Dermis microvascular lymphatic vessel endothelial cell (primary cell): ENCODE measurements around the gene NBPF1. TPM values are rescaled to one million over a fixed set of nuclear protein-coding genes. Genes with fewer than 3 reads are reported as not detected.
"Not testable (repeated sequence)": the region's sequence is repeated elsewhere in the genome, so short reads cannot be mapped to it uniquely, and the experiment has no call there.

Experiments
- DNase-seq, 2 donors: peaks; one replicate each; pipeline versions ENCODE4 v3.0.0 to v3.0.0-alpha.2; 2010; ENCODE audit warnings: low read depth in 2 of 2
- total RNA-seq: library from RNA; depleted of rRNA; stranded (reverse); fragments of >200 nt; gene quantifications from 2 replicates; pipeline ENCODE4 v1.2.1, GENCODE V29; 2014

The NBPF1 gene
- total RNA-seq, 1 donor from 2014 or later = 20.4 TPM

DNA sequence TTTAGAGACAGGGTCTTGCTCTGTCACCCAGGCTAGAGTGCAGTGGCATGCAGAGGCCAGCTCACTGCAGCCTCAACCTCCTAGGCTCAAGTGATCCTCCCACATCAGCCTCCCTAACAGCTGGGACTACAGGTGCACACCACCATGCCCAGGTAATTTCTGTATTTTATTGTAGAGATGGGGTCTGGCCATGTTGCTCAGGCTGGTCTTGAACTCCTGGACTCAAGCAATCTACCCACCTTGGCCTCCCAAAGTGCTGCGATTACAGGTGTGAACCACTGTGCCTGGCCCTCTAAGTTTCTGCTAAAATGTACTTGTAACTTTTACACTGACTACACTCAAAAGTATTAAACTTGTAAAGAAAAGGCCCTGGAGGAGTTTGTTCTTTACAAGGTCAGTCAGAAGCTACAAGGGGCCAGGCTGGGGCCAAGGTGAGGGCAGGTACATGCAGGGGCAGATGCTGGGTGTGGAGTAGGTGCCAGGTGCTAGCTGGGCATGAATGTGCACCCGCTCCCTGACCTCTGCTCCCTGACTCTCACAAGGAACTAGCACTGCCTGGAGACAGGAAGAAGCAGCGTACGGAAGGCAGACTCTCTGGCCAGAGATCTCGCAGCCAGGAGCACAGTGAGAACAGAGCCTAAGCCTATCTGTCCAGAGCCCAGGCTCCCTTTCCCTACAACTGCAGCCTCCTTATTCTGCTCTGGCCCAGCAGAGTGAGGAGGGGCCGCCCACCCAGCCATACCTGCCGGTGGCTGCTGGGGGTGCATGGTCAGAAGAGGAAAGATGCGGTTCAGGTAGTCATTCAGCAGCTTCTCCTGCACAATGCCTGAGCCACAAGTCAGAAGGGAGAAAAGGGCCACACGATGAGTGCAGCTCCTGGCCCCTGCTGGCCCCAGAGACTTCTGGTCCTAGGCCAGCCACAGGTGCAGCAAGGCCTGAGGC is 28.9 kb upstream of the NBPF1 start:
- DNase-seq = not testable (repeated sequence)

DNA sequence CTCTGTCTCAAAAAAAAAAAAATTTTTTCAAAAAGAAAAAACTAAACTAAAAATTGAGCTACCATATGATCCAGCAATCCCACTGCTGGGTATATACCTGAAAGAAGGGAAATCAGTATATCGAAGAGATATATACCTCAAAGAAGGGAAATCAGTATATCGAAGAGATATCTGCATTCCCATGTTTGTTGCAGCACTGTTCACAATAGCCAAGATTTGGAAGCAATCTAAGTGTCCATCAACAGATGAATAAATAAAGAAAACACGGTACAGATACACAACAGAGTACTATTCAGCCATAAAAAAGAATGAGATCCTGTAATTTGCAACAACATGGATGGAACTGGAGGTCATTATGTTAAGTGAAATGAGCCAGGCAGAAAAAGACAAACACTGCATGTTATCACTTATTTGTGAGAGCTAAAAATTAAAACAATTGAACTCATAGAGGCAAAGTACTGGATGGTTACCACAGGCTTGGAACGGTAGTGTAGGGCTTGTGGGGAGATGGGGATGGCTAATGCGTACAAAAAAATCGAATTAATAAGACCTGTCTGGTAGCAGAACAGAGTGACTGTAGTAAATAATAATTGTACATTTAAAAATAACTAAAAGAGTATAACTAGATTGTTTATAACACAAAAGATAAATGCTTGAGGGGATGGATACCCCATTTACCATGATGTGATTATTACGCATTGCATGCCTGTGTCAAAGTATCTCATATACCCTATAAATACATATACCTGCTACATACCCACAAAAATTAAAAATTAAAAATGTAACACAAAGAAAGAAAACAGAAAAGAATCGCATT is 28.0 kb upstream of the NBPF1 start:
- not testable (repeated sequence) for DNase-seq

DNA sequence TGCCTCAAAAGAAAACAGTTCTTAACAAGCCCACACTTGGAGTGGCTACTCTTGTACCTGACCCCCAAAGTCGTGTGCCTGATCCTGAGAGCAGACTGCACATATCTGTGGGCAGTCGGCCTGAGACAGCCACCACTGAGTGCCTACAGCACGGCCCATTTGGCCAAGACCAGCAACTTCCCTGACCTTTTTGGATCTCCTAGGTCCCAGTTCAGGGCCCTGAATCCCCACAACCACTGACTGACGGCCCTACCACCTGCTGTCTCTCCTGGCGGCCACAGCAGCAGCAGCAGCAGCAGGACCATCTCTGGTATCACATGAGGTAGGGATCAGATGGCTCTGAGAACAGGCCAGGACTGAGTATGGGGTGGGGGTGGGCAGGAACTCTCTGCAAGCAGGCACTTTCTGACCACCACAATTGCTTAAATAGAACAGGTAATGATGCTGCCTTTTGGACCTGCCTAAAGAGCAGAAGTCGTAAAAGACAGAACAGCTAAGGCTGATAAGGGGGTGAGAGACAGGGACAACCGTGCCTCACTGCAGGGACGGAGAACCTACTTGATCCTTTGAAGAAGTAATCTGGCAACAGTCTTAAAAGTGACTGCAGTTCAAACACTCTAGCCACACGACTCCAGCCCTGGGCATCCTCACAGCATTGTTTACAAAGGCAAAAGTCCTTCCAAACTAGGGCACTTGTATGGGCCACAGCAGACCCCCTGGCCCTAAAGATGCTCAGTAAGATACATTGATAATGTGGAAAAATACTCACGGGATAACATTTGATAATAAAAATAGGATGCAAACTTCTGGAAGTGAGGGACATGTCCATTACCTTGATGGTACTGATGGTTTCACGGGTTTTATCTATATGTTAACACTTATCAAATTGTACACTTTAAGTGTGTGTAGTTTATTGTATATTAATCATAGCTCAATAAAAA is 26.0 kb upstream of the NBPF1 start:
- DNase-seq = not testable (repeated sequence)

DNA sequence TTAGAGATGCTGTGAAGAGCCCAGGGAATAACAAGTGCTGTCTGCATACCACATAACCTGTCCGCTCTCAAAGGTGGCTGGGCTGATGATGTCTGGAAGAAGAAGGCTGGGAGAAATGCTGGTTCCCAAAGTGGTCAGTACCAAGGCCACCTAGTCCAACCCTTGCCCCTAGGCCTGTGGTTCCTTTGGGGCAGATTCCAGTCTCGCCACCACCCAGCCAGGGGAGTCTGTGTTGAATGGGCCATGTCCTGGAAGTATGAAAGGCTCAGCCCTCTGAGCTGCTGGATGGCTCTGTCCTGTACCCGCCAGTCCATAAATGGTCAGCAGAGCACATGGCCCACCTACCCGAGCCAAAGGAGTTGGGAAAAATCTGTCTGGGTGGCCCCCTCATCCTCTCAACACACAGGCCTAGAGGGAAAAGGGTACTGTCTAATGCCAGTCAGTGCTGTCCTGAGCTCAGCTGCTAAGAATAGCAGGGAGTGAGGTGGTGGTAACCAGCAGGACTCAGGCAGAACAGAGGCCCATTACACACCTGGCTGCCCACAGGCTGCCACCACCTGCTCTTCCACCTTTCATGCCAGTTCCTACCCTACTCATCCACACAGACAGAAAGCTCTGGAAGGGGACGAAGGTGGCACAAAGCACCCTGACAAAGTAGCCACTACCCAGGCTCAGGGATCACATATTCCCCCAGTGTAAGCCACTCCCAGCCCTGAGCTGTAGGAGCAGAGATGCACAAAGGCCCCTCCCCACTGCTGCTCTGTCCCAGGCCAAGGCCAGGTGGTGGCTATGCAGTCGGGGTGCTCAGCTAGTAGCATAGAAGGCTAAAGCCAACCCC is 24.8 kb upstream of the NBPF1 start:
- not testable (repeated sequence) for DNase-seq

DNA sequence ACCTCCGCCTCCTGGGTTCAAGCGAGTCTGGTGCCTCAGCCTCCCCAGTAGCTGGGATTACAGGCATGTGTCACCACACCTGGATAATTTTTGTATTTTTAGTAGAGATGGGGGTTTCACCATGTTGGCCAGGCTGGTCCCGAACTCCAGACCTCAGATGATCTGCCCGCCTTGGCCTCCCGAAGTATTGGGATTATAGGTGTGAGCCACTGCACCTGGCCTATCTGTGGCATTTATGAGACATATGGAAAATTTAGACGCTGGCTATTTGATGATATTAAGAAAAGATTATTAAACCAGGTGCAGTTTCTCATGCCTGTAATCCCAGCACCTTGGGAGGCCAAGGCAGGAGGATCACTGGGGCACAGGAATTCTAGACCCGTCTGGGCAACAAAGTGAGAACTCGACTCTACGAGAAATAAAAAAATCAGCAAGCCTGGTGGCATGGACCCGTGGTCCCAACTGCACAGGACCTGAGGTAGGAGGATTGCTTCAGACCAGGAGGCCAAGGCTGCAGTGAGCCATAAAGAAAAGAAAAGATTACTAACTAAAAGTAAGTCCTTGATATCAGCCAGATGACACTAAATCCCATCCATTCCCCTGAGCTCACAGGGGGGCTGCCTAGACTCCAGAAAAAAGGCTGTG is 23.3 kb upstream of the NBPF1 start:
- not testable (repeated sequence) for DNase-seq

DNA sequence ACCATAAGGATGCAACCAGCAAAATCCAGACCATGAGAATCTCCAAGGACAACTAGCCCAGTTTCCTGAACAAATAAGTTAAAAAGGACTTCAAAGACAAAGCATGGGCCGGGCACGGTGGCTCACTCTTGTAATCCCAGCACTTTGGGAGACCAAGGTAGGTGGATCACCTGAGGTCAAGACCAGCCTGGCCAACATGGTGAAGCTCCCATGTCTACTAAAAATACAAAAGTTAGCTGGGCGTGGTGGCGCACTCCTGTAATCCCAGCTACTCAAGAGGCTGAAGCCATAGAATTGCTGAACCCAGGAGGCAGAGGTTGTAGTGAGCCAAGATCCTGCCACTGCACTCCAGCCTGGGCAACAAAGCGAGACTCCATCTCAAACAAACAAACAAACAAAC is 22.6 kb upstream of the NBPF1 start:
- DNase-seq = not testable (repeated sequence)

DNA sequence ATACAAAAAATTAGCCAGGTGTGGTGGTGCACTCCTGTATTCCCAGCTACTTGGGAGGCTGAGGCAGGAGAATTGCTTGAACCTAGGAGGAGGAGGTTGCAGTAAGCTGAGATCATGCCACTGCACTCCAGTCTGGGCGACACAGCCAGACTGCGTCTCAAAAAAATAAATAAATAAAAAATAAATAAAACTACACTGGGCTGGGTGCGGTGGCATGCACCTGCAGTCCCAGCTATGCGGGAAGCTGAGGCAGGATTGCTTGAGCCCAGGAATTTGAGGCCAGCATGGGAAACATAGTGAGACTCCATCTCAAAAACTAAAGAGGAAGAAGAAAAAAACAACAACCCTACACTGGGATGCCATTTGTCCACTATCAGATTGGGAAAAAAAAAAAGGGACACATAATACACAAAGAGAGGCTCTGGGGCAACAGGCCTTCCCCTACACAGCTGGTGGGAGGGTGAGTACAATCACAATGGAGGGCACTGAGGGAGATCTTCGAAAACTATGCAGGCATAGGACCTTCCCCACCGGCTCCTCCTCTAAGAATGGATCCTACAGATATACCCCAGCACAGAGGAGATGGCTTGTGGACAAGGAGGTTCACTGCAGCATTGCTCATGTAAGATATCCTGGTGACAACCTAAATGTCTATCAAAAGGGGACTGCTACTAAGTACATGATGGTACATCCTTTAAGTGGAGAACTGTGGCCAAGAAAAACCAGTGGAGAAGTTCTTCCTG is 20.3 kb upstream of the NBPF1 start:
- DNase-seq = not testable (repeated sequence)

DNA sequence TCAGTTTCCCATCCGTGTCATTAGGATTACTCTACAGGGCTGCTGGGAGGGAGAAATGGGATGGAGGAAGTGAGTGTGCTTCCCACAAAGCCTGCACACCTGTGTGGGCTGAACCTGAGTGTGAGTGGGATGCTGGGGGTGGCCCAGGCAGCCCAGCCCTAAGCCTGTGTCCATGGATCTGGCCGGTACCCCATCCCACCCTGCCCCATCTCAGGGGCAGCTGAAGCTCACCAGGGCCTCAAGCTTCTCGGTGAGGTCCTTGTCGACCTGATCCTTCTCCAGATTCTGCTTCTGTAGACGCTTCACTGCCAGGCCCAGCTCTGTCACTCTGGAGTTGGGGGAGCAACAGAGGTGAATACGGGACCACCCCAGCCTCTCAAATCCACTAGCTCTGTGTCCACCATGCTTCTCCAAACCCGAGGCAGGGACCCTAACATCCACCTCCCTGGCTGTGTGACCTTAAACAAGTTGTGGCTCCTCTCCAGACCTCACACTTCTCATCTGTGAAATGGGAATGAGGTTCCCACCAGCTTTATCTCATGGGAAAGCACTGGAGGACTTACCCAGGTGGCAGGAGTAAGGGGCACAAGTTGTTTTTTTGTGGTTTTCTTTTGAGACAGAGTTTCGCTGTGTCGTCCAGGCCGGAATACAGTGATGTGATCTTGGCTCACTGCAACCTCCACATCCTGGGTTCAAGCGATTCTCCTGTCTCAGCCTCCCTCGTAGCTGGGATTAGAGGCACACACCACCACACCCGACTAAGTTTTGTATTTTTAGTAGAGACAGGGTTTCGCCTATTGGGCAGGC is 18.9 kb upstream of the NBPF1 start:
- not testable (repeated sequence) for DNase-seq

DNA sequence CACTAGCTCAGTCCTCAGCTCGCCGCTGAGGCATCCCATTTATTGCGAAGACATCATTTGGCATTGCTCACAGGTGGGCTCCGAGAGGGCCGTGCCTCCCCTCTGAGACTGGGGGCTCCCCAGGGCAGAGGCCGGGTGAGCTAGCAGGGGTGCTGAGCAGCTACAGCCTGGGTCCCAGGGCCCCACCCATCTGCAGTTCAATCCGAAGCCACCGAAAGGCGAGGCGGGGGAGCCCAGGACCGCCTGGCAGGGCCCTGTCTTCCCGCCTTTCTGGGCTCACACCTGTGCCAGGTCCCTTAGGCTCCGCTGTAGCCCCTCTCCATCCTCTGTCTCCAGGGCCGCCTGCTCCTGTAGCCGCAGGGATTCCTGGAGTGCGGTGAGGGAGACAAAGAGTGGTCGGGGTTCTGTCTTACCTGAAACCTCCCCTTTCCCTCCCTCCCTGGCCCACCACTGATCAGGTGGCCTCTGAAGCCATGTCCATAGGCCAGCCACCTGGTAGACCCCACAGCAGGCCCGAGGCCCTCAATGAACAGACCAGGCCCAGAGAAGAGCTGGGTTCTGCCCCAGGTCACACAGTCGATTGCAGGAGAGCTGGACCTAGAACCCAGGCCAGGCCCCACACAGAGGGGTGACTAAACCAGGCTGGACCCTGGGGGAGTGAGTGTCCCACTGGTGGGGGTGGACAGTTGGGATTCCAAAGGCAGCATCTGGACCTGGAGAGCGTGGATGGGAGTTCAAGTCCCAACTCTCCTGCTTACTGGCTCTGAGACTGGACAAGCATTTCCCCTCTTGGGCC is 18.1 kb upstream of the NBPF1 start:
- DNase-seq = no peak

DNA sequence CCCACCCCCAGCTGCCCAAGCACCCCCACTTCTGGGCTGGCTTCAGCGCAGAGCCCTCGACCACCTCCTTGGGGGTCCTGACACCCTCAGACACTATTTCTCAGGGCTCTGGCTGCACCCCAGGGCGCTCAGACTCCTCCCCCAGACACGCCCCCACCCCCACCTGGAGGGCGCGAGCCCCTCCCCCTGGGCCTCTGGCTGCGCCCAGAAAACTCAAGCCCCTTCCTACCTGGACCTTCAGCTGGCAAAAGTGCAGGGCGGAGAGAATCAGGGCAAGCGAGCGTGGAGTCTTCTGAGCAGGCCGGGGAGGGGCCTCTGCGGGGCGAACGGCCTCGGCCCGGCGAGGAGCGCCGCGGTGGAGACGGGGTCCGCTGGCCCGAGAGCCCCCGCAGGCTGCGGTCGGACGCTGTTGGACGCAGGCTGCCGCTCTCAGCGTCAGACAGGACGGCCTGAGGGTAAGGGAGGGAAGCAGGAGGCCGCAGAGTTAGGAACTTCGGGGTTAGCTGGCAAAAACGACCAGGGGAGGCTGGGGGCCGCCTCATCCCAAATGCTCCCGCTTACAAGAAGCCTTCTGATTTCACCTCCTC is 17.4 kb upstream of the NBPF1 start:
- no peak for DNase-seq

DNA sequence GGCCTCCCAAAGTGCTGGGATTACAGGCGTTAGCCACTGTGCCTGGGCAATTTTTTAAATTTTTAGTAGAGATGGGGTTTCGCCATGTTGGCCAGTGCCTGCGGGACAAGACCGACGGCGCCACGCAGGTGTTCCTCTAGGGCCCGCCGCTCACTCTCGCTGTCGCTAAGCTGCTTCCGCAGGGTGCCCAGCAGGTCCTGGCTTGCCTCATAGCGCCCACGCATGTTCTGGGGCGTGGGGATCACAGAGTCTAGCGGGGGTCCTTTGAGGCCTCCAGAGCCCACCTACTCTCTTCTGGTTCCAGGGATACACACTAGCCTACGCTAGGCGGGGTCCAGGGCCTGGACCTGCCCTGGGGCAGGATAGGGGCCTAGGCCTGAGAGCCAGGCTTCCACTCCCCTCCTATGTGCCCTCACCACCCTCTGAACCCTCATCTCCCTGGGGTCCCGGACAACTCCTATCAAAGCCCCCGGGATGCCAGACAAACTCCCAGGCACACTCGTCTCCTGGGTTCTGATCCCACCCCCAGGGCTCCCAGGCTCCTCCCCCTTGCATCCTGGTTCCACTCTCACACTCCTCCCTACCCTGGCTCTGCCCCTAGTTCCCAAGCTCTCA is 16.7 kb upstream of the NBPF1 start:
- not testable (repeated sequence) for DNase-seq

DNA sequence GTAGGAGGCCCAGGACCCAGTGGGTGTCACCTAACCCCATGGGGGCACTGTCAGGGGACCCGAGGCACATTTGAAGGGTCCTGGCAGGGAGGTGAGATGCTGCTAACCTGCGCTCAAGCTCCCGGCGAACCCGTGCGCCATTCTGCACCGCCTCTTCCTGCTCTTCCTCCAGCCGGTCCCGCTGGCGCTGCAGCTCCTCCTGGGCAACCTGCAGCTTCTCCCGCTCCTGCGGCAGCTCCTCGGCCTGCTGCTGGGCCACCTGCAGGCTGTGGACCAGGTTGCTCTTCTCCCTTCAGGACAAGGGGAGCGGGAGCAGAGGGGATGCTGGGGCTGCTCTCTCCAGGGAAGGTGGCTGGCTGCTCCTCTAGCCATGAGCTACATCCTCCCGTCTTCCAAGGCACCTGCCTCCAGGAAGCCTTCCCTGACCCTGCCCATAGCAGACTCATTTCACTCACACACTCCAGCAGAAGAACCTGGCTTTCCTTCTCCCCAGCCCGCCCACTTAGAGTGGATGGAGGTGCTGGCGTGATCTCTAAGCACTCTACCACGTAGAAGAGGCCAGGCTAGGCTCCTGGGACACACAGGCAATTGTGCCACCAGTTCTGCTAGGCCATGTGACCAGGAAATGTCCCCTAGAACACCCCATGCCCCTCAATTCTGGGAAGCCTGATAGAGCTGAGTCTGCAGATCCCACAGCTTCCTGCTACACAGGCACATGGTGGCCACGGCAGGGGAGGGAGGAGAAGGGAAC is 15.2 kb upstream of the NBPF1 start:
- DNase-seq = no peak

DNA sequence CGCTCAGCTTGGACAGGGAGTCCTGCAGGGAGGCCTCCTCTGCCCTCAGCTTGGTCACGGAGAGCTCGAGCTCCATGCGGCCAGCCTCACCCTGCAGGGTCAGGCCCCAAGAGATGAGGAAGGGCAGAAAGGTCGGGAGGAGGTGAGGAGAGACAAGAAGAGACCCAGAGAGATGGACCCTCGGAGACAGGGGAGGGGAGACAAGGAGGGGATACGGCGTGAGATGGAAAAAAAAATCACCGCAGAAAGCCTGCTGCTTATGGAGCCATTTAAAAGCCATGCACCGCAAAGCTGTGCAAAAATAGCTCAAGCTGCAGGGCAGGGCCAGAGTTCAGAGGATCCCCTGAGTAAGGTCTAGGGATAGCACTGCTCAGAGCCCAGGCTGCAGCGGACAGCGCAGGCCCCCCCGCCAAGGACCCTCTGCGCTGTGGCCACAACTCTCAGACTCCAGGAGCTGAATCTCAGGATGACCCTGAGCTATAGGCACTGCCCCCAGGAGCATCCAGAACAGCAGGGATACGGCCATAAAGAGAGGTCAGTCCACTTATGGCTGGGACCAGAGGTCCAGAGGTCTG is 13.1 kb upstream of the NBPF1 start:
- DNase-seq = not testable (repeated sequence)

DNA sequence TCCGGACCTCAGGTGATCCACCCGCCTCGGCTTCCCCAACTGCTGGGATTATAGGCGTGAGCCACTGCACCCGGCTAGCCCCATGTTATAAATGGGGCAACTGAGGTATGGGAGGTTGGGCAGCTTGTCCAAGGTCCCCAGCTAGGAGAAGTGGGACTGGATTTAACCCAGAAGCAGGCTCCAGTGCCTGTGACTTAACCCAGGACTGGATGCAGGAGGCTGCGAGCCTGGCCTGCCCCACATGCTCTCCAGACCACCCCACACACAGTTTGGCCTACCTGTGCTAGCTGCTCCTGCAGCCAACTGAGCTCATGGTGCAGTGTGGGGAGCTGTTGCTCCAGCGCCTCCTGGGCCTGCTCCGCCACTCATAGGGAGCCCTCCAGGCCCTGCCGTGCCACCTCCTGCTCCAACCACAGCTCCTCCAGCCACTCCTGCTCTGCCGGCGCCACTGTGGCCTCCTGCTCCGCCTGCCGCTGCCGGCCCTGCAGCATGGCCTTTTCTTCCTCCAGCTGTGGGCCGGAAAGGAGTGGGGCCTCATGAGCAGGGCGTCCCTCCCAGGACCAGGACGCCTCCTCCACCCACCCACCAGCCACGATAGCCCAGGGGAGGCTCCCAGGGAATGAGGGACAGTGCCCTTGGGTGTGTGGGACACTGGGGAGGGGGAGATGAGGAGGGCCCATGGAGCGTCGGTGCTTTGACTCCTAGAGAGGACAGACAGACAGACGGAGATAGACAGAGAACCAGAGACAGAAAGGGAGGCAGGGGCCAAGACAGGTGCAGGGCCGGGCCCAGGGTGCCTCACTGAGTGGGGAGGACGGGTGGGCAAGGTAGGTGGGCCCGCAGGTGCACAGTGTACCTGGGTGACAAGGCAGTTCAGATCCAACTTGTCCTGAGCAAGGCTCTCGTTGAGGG is 12.4 kb upstream of the NBPF1 start:
- DNase-seq = no peak
